Keratinocyte (primary cell): ENCODE data around the gene RPH3AL.

Experiments
- CTCF ChIP-seq, 3 experiments: IDR thresholded peaks in 1 of 3; conservative IDR thresholded peaks in 1 of 3; optimal IDR thresholded peaks in 1 of 3; 2 replicates in 2 of 3; 3 replicates in 1 of 3; pipeline versions ENCODE3 to v1.5.1; 2011; ENCODE audit warnings: low read length in 3 of 3, mild to moderate bottlenecking in 3 of 3, moderate library complexity in 2 of 3, control low read depth in 1 of 3, inconsistent platforms in 1 of 3; ENCODE audit not compliant: insufficient read depth in 2 of 3; ENCODE audit errors: extremely low read depth in 1 of 3
- EZH2 ChIP-seq: IDR thresholded peaks from one replicate; pipeline ENCODE4 v1.6.1; 2012; ENCODE audit warnings: inconsistent platforms, mild to moderate bottlenecking, low read length, moderate library complexity

DNA sequence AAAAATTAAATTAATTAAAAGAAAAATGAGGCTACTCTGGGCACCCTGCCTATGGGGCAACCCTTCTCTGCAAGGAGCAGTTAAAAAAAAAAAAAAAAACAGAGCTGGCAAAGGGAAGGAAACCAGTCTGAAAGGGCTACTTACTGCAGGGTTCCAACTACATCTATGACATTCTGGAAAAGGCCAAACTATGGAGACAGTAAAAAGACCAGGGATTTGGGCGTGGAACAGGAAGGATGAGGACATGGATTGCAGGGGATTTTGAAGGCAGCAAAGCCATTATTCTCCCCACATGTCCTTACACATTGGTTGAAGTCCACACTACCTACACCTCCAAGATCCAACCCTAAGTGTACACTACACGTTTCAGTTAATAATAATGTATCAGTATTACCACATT lies 4.6 kb downstream of the RPH3AL start:
- TF ChIP-seq CTCF (optimal IDR thresholded peaks at IDR 0.05 in 1 of 3, IDR thresholded peaks at IDR 0.05 in 1 of 3, conservative IDR thresholded peaks at IDR 0.05 in 1 of 3; ENCODE audit: extremely low read depth in 1 of 3, insufficient read depth in 2 of 3, low read length in 3 of 3) (no peak), EZH2 (no peak)
